Measurements from ENCODE around the gene ATP10A.
"Not testable (repeated sequence)": the region's sequence is repeated elsewhere in the genome, so short reads cannot be mapped to it uniquely, and the experiment has no call there.

ATP10A gene

GRCh38 chr15:25778161-25778560 lies 85.0 kb downstream of the ATP10A start:
- DNase-seq = no peak

DNA sequence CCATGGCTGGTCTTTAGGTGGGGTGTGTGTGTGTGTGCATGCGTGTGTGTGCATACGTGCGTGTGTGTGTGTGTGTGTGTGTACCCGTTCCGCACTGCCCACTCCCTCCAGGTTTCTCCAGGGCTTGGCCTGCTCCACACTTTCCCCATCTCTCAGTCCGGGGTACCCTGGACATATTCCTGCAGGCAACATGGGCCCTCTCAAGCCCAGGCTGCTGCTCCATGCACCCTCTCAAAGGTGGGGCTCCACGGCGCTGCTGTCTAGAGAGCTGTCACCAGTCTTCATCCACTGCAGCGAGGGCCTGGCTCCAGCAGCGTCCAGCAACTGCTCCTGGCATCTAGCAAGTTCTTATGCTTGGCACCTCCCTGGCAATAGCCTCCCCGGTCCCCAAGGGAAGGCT lies 86.1 kb downstream of the ATP10A start:
- DNase-seq = no peak

DNA sequence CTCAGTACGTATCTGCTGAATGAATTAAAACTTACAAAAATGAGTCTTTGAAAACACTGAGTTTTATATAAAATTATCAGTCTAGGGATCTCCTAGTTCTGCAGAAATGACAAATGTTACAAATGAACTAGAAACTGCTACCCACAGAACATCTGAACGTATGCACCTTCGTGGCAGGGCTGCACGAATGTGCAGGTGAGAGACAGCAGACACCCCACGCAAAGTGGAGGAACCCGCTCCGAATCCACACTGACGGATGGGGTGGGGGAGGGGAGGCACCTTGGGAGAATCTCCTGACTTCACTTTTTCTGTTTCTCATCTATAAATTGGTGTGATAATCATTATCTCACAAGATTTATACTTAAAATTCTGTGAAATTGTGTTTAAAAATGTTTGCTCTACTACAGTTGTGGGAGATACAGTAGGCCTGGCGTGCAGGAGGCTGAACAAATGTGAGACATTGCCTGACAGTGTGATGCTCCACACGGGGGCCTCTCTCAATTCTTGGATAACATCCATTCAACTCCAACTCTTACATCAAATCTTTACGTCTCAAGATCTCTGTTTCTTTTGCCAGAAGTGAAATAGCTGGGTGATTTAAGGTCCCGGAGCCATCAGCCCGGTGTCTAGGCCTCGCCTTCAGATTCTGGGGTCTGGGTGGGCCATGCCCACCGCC lies 86.9 kb downstream of the ATP10A start:
- peak in 1 of 58 donors; percentile 16 for DNase-seq

GRCh38 chr15:25775317-25775912 lies 87.7 kb downstream of the ATP10A start:
- DNase-seq = no peak

DNA sequence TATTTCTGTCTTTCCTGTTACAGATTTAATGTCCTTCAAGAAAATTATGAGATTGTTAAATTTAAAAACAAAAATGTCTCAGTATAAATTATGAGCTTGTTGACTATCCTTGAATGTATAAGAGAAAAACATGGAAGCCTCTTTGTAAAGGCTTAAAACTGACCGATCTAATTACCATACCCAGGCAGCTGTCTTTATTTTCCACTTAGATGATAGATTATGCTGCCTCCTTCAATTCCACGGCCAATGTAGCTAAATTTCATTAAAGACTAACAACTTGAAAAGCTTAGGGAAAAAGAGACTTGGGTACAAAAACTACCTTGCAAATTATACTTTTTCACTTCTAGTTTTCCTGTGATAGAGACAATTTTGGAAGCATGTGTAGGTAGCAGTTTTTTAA lies 88.3 kb downstream of the ATP10A start:
- DNase-seq = no peak

- DNase-seq = no peak
These were observed 89.9 kb downstream of the ATP10A start for GRCh38 chr15:25773248-25773647.

GRCh38 chr15:25772500-25772899 lies 90.6 kb downstream of the ATP10A start:
- no peak for DNase-seq

DNA sequence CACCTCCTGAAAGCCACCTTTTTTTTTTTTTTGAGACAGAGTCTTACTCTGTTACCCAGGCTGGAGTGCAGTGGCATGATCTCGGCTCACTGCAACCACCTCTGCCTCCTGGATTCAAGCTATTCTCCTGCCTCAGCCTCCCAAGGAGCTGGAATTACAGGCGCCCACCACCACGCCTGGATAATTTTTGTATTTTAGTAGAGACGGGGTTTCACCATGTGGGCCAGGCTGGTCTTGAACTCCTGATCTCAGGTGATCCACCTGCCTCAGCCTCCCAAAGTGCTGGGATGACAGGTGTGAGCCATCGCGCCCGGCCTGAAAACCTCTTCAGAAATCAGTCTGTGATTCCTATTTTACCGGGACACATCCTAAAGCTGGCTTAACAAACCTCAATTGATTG lies 91.4 kb downstream of the ATP10A start:
- not testable (repeated sequence) for DNase-seq

DNA sequence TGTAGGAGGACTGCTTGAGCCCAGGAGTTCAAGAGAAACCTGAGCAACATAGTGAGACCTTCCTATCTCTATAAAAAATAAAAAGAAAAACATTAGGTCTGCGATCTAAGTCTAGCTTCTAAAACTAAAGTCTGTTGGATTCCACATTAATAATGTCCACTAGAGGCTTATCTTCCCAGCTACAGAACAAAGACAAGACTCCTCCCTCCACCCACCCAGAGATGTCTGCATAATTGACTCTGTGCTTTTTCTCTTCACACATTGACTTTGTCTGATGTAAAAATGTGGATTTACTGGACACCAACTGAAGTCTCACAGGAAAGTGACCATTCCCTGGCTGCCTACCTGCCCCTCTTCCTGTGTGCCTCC lies 91.8 kb downstream of the ATP10A start:
- no peak for DNase-seq

DNA sequence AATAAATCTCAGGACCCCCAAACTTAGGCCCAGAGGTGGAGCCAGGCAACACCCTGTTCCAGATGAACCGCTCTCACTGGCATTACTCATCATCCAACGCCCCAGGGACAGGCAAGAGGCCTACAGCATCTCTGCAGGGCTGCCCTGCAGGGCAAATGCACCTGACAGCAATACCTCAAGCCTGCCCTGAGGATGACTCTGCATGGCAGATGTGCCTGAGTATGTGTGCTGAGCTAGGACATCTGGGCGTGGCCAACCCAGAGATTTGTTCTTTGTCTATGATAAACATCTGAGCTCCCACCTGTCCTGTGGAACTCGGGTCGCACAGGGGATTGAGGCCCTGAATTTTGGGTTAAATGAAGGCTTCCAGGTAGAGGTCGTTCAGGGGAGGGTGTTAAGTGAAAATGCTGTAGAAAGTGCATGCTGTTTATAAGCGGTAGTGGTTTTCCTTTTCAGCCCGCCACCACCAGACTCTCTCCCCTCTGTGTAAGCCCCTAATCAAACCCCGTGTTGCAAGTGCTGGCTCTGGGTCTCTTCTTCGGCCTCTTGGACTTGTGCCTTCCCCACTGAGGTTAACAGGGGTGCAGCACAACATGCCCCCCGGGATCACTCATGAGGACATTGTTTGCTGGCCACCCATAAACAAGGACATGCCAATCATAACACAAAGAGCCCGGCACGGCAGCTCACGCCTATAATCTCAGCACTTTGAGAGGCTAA lies 92.3 kb downstream of the ATP10A start:
- no peak for DNase-seq

DNA sequence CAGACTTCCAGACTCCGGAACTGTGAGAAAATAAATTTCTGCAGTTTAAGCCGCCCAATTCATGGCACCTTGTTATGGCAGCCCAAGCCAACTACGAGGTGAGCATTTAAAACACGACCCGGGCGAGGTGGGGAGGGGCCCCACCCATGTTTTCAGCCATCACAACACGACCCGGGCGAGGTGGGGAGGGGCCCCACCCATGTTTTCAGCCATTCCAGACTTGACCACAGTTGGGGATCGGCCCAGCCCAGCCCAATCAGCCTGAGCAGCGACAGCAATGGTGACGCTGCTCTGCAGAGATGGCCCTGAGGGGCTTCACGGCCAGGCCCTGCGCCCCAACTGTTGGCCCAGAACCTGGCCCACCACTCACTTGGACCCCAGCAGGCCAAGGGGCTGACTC lies 93.1 kb downstream of the ATP10A start:
- no peak for DNase-seq

DNA sequence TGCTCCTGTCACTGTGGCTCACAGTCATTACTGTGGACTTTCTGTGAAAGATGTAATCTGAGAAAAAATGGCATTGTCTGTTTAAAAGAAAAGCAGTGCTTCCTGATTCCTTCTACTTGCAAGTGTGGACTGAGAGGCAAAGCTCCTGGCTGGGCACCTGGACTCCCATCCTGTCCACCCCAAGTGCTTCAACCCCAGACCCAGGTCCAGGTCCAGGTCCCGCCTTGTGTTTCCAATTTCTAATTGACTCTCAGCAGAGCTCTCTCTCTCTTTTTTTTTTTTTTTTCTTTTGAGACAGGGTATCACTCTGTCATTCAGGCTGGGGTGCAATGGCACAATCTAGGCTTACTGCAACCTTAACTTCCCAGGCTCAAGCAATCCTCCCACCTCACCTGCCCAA lies 94.9 kb downstream of the ATP10A start:
- DNase-seq = no peak

GRCh38 chr15:25767356-25768151 lies 95.6 kb downstream of the ATP10A start:
- no peak for DNase-seq

GRCh38 chr15:25766417-25766816 lies 96.7 kb downstream of the ATP10A start:
- no peak for DNase-seq

- no peak for DNase-seq
These were observed 98.0 kb downstream of the ATP10A start for GRCh38 chr15:25764980-25765735.

DNA sequence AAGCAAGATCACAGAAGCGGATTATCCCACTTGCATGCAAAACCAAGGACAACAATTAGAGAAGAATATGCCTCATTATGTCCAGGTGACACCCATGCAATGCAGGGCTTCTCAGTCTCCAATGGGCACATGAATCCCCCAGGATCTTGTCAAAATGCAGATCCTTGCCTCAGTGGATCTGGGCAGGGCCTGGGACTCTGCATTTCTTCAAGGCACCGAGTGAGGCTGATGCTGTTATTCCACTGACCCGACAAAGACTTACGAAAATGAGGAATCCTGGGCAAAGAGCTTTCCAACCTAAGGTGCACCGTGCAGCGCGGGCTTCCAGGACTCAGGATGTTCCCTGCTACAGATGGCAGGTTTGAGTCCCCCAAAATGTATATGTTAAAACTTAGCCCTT lies 99.2 kb downstream of the ATP10A start:
- DNase-seq = no peak

GRCh38 chr15:25763331-25763751 lies 99.8 kb downstream of the ATP10A start:
- DNase-seq = no peak

DNA sequence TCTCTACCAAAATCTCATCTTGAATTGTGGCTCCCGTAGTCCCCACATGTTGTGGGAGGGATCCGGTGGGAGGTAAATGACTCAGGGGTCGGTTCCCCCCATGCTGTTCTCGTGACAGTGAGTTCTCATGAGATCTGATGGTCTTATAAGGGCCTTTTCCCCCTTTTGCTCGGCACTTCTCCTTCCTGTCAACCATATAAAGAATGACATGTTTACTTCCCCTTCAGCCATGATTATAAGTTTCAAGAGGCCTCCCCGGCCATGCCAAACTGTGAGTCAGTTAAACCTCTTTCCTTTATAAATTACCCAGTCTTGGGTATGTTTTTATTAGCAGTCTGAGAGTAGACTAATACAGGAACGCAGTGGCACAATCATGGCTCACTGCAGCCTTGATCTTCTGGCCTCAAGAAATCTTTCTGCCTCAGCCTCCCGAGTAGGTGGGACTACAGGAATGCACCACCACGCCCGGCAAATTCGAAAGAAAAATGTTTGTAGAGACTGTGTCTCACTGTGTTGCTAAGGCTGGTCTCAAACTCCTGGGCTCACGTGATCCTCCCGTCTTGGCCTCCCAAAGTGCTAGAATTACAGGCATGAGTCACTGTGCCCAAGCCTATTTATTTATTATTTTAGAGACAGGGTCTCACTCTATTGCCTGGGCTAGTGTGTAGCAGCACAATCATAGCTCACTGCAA lies 101.0 kb downstream of the ATP10A start:
- no peak for DNase-seq

DNA sequence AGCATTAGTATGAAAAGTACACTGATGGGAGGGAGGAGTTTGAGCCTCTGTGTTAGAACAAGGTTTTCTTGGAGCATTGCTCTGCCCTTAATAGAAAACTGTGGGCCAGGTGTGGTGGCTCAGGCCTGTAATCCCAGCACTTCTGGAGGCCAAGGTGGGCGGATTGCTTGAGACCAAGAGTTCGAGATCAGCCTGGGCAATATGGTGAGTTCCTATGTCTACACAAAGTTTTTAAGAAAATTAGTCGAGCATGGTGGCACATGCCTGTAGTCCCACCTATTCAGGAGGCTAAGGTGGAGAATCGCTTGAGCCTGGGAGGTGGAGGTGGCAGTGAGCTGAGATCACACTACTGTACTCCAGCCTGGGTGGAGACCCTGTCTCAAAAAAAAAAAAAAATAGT lies 103.7 kb downstream of the ATP10A start:
- no peak for DNase-seq

DNA sequence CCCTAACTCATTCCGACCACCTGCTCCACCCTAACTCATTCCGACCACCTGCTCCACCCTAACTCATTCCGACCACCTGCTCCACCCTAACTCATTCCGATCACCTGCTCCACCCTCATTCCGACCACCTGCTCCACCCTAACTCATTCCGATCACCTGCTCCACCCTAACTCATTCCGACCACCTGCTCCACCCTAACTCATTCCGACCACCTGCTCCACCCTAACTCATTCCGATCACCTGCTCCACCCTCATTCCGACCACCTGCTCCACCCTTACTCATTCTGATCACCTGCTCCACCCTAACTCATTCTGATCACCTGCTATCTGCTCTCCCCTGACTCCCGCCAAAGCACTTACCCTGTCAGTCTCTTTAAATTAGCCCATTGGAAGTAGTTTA lies 104.5 kb downstream of the ATP10A start:
- not testable (repeated sequence) for DNase-seq

All from anterior cingulate cortex (tissue), 58 donors.